Gastrocnemius medialis (tissue), 4 donors: ENCODE data around the gene GRIK3. TPM values are rescaled to one million over a fixed set of nuclear protein-coding genes. Genes with fewer than 3 reads are reported as not detected.

Experiments
- ATAC-seq, 2 donors: fragments of 150-250 bp; one replicate each; pipeline ENCODE4 v1.9.1; 2016
- DNase-seq, 2 donors: peaks; one replicate each; pipeline ENCODE4 v3.0.0-alpha.2; 2019
- H3K27ac ChIP-seq, 4 donors: fragments of 200-600 bp; sonication (generic); 1 replicate in 1 of 4; 2 replicates in 3 of 4; pipeline ENCODE4 v1.5.1; 2016 to 2018; ENCODE audit warnings: mild to moderate bottlenecking in 2 of 4, moderate library complexity in 1 of 4
- H3K27me3 ChIP-seq, 3 donors: fragments of 200-600 bp; sonication (generic) in 2 of 3; 1 replicate in 1 of 3; 2 replicates in 2 of 3; pipeline versions ENCODE4 v1.5.1 to v1.6.0; 2016 to 2019; ENCODE audit warnings: mild to moderate bottlenecking in 1 of 3, moderate library complexity in 1 of 3
- H3K36me3 ChIP-seq, 2 donors: fragments of 200-600 bp; sonication (generic) in 1 of 2; one replicate each; pipeline ENCODE4 v1.5.1; 2017 to 2018
- H3K4me1 ChIP-seq, 2 donors: fragments of 200-600 bp; sonication (generic) in 1 of 2; one replicate each; pipeline ENCODE4 v1.5.1; 2016 to 2017; ENCODE audit warnings: mild to moderate bottlenecking in 2 of 2
- H3K4me3 ChIP-seq, 4 donors: fragments of 200-600 bp; sonication (generic) in 3 of 4; 1 replicate in 1 of 4; 2 replicates in 3 of 4; pipeline ENCODE4 v1.5.1; 2016 to 2019; ENCODE audit warnings: mild to moderate bottlenecking in 2 of 4
- H3K9me3 ChIP-seq, 3 donors: fragments of 200-600 bp; sonication (generic) in 2 of 3; 1 replicate in 1 of 3; 2 replicates in 2 of 3; pipeline ENCODE4 v1.5.1; 2016 to 2019
- CTCF ChIP-seq, 5 experiments: fragments of 450-650 bp in 3 of 5; fragments of 200-600 bp in 2 of 5; sonication (generic) in 2 of 5; IDR thresholded peaks in 4 of 5; conservative IDR thresholded peaks in 1 of 5; 1 replicate in 4 of 5; 2 replicates in 1 of 5; pipeline ENCODE4 v1.5.1; 2016 to 2019; ENCODE audit warnings: antibody characterized with exemption in 5 of 5, mild to moderate bottlenecking in 3 of 5, moderate library complexity in 3 of 5
- POLR2A ChIP-seq, 2 donors: fragments of 450-650 bp; IDR thresholded peaks; one replicate each; pipeline ENCODE4 v1.6.1; 2017; ENCODE audit warnings: antibody characterized with exemption in 2 of 2, mild to moderate bottlenecking in 2 of 2, moderate library complexity in 2 of 2
- in situ Hi-C, 4 donors: fragments of 200-750 bp; cut with MboI; loops; one replicate each; pipeline versions ENCODE4 v1.15.0 to v1.8.0; 2017; ENCODE audit warnings: low sequenced_read_pairs in 4 of 4
- intact Hi-C: fragments of 100-400 bp; cut with DNase I; formaldehyde crosslinking; loops from one replicate; pipeline ENCODE4 v1.15.1; 2023; ENCODE audit warnings: low total_unique reads
- total RNA-seq, 4 donors: library from RNA; depleted of rRNA; stranded (reverse); fragments of >200 nt; gene quantifications; one replicate each; pipeline versions ENCODE4 v1.1.0 to v1.2.3, GENCODE V29; 2016

GRIK3 gene
- total RNA-seq, 4 donors from 2014 or later, result 0.13 to 0.22 (median 0.13) TPM; not detected in 1

- Histone ChIP-seq H3K27ac (no peak overlapping the region), H3K4me1 (no peaks in the 10 kb centered on the region), H3K27me3 (no peaks in the 10 kb centered on the region), H3K36me3 (no peaks in the 10 kb centered on the region), H3K4me3 (no peak overlapping the region), H3K9me3 (no peaks in the 10 kb centered on the region)
- intact Hi-C loops (no loop called here), in situ Hi-C loops (no loop called here)
- ATAC-seq (no peak), DNase-seq (no peak)
- TF ChIP-seq POLR2A (IDR thresholded peaks at IDR 0.05) (no peak), CTCF (IDR thresholded peaks at IDR 0.05 in 4 of 5, conservative IDR thresholded peaks at IDR 0.05 in 1 of 5) (no peak)
Measured at GRCh38 chr1:37010011-37010410, 24.3 kb downstream of the GRIK3 start.

- no peak for ATAC-seq
- H3K27ac ChIP-seq, result no peak overlapping the region
- DNase-seq, result no peak
- intact Hi-C loops (no loop called here), in situ Hi-C loops (no loop called here)
- H3K36me3 ChIP-seq, result no peaks in the 10 kb centered on the region
- no peaks in the 10 kb centered on the region for H3K4me1 ChIP-seq
- no peak overlapping the region for H3K4me3 ChIP-seq
- H3K27me3 ChIP-seq, result no peaks in the 10 kb centered on the region
- TF ChIP-seq CTCF (IDR thresholded peaks at IDR 0.05 in 4 of 5, conservative IDR thresholded peaks at IDR 0.05 in 1 of 5), result no peak
- TF ChIP-seq POLR2A (IDR thresholded peaks at IDR 0.05), result no peak
- H3K9me3 ChIP-seq, result no peaks in the 10 kb centered on the region
Measured at GRCh38 chr1:37009521-37009920, 24.8 kb downstream of the GRIK3 start.

- Histone ChIP-seq H3K27me3 (no peaks in the 10 kb centered on the region), H3K4me1 (no peaks in the 10 kb centered on the region), H3K4me3 (no peak overlapping the region), H3K9me3 (no peaks in the 10 kb centered on the region), H3K36me3 (no peaks in the 10 kb centered on the region), H3K27ac (no peak overlapping the region)
- no peak for TF ChIP-seq CTCF (IDR thresholded peaks at IDR 0.05 in 4 of 5, conservative IDR thresholded peaks at IDR 0.05 in 1 of 5)
- TF ChIP-seq POLR2A (IDR thresholded peaks at IDR 0.05), result no peak
- intact Hi-C loops (no loop called here), in situ Hi-C loops (no loop called here)
- peak in 1 of 2 donors; percentile 42 for ATAC-seq
- DNase-seq, result no peak
Measured at GRCh38 chr1:37006132-37006868, 28.0 kb downstream of the GRIK3 start.

GRCh38 chr1:37002898-37003297, 31.4 kb downstream of the GRIK3 start:
- H3K4me1 ChIP-seq, result no peaks in the 10 kb centered on the region
- intact Hi-C loops (no loop called here), in situ Hi-C loops (no loop called here)
- H3K4me3 ChIP-seq, result no peak overlapping the region
- TF ChIP-seq POLR2A (IDR thresholded peaks at IDR 0.05) (no peak), CTCF (IDR thresholded peaks at IDR 0.05 in 4 of 5, conservative IDR thresholded peaks at IDR 0.05 in 1 of 5) (no peak)
- H3K36me3 ChIP-seq, result no peaks in the 10 kb centered on the region
- H3K27me3 ChIP-seq, result no peaks in the 10 kb centered on the region
- H3K27ac ChIP-seq, result no peak overlapping the region
- no peak for DNase-seq
- H3K9me3 ChIP-seq, result no peaks in the 10 kb centered on the region
- ATAC-seq, result no peak

GRCh38 chr1:37001703-37002102, 32.6 kb downstream of the GRIK3 start:
- no peaks in the 10 kb centered on the region for H3K9me3 ChIP-seq
- TF ChIP-seq CTCF (IDR thresholded peaks at IDR 0.05 in 4 of 5, conservative IDR thresholded peaks at IDR 0.05 in 1 of 5), result no peak
- no peak for TF ChIP-seq POLR2A (IDR thresholded peaks at IDR 0.05)
- no peak overlapping the region for H3K4me3 ChIP-seq
- in situ Hi-C loops, result no loop called here
- ATAC-seq, result no peak
- no peaks in the 10 kb centered on the region for H3K4me1 ChIP-seq
- no peak overlapping the region for H3K27ac ChIP-seq
- no peaks in the 10 kb centered on the region for H3K36me3 ChIP-seq
- peaks cover 0 to 2% (median 0%) of the 10 kb centered on the region in 3 donors for H3K27me3 ChIP-seq
- DNase-seq, result no peak
- intact Hi-C loops, result no loop called here
